Gastroesophageal sphincter (tissue), 3 donors: ENCODE measurements around the gene PTPRG.

ENCODE experiments used
- CTCF ChIP-seq, 4 experiments: fragments of 200-600 bp in 2 of 4; fragments of 450-650 bp in 2 of 4; sonication (generic) in 1 of 4; IDR thresholded peaks; one replicate each; pipeline ENCODE4 v1.5.1; 2017 to 2019; ENCODE audit warnings: antibody characterized with exemption in 4 of 4, mild to moderate bottlenecking in 2 of 4, moderate library complexity in 2 of 4
- POLR2AphosphoS5 ChIP-seq: sonication (generic); formaldehyde crosslinking; IDR thresholded peaks from one replicate; pipeline ENCODE4 v1.6.1; 2017; ENCODE audit warnings: antibody characterized with exemption

- TF ChIP-seq CTCF (IDR thresholded peaks at IDR 0.05) (no peak), POLR2AphosphoS5 (no peak)
Observed at GRCh38 chr3:62259924-62260323, 698.6 kb downstream of the PTPRG start.
